ENCODE measurements around the gene SPINT1.

Gene SPINT1

DNA sequence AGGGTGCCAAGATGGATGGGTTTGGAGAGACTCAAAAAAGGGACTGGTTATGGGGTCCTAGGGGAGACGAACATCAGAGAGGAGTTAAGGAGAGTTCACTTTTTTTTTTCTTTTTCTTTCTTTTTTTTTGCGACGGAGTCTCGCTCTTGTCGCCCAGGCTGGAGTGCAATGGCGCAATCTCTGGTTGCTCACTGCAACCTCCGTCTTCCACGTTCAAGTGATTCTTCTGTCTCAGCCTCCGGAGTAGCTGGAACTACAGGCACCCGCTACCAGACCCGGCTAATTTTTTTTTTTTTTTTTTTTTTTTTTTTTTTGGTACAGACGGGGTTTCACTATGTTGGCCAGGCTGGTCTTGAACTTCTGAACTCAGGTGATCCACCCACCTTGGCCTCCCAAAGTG is 1.2 kb downstream of the SPINT1 start:
- peaks cover 2% of the 10 kb centered on the region for H3K36me3 Mint-ChIP-seq (ENCODE audit: low read depth)
- peaks cover 31% of the 10 kb centered on the region for H3K4me1 Mint-ChIP-seq (ENCODE audit: low read depth)
- H3K9me3 Mint-ChIP-seq, result no peaks in the 10 kb centered on the region
- peak overlapping the region; percentile 81 for H3K4me3 Mint-ChIP-seq
- no peak overlapping the region for H3K27ac Mint-ChIP-seq
- H3K27me3 Mint-ChIP-seq (ENCODE audit: low read depth), result peaks cover 30% of the 10 kb centered on the region

DNA sequence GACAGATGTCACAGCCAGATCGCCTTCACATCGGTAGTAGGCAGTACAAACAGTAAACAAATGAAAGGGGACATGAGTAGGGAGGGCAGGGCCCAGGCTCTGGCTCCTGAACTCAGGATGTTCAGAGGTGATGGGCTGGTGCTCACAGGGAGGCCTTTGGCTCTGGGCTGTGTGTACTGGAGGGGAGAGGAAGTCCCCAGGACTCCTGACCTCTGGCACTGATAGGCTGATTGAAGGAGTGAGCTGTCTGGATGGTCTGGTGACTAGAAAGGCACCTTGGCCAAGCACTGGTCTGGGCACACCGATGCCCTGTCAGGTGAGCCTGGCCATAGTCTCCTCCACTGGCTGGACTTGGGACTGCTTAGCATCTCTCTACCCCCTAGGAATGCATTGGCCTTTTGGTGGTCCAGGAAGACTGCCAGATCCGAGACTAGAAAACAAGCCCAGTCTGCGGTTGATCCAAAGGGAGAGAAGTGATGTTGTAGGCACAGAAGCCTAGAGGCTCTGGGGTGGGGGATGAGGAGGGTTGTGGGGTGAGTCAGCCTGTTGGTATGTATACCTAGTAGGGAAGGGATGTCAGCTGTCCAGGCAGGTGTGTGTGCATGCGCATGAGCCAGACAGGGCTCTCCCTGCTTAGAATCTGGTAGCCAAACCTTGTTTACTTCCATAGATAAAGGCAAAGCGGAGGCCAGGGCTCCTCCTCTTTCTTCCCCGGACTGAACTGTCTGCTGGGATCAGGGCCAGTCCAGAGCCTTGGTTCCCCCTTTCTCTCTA is 1.9 kb downstream of the SPINT1 start:
- Mint-ChIP-seq H3K4me3 (peak overlapping the region; percentile 42), H3K9me3 (no peaks in the 10 kb centered on the region), H3K4me1 (ENCODE audit: low read depth) (peaks cover 31% of the 10 kb centered on the region), H3K27me3 (ENCODE audit: low read depth) (peaks cover 30% of the 10 kb centered on the region), H3K27ac (no peak overlapping the region), H3K36me3 (ENCODE audit: low read depth) (peaks cover 2% of the 10 kb centered on the region)

DNA sequence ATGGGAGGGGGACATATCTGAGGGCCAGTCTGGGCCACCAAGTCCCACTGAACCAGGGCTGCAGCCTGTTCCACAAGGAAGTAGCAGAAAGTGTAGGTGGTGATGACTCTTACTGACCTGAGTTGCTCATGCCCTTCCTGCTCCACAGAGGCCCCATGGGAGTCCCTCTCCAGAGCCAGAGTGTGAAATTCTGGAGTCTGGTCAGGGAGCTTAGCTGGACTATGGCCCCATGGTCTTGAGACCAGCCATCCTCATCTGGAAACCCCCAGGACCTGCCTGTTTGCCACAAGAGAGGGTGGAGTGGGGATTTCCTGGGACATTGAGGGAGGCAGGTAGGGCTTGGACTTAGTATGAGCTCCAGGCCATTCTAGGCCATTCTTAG is 3.0 kb downstream of the SPINT1 start:
- H3K36me3 Mint-ChIP-seq (ENCODE audit: low read depth), result peaks cover 2% of the 10 kb centered on the region
- H3K4me1 Mint-ChIP-seq (ENCODE audit: low read depth), result peaks cover 31% of the 10 kb centered on the region
- peak overlapping the region; percentile 0 for H3K27ac Mint-ChIP-seq
- H3K9me3 Mint-ChIP-seq, result no peaks in the 10 kb centered on the region
- peaks cover 20% of the 10 kb centered on the region for H3K27me3 Mint-ChIP-seq (ENCODE audit: low read depth)
- H3K4me3 Mint-ChIP-seq, result no peak overlapping the region

DNA sequence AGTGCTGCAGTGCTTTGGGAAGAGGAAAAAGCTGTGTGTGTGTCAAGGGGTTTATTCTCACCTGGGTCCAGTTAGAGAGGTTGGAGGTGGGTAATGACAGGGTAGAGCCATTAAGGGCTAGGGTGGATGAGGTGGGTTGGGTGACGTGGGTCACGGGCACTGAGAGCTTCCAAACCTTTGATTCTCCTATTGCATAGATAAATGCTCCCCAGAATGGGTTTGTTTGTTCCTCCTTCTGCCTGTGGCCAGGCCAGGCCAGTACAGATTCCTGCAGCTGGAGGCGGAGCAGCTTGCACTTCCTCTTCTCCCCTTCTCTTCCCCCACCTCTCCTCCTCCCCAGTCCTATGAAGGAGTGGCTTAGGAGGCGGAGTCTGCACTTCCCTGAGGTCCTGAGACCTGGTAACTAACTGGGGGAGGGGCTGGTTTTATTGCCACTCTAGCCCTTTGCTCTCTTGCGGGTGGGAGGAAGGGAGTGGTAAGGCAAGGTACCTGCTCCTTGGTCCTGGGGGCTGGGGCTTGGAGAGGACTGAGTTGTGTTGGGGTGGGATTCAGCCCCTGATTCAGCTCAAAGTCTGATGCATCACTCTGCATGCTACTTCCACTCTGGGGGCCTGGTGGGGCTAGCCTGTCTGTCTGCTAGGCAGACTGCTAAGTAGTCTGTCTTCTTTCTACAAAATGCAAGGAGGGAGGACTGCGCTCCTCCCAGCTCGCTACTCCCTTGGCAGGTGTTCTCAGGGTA is 3.5 kb downstream of the SPINT1 start:
- Mint-ChIP-seq H3K27me3 (ENCODE audit: low read depth) (peaks cover 15% of the 10 kb centered on the region), H3K36me3 (ENCODE audit: low read depth) (peaks cover 2% of the 10 kb centered on the region), H3K27ac (peak overlapping the region; percentile 0), H3K4me3 (no peak overlapping the region), H3K4me1 (ENCODE audit: low read depth) (peaks cover 31% of the 10 kb centered on the region), H3K9me3 (no peaks in the 10 kb centered on the region)

DNA sequence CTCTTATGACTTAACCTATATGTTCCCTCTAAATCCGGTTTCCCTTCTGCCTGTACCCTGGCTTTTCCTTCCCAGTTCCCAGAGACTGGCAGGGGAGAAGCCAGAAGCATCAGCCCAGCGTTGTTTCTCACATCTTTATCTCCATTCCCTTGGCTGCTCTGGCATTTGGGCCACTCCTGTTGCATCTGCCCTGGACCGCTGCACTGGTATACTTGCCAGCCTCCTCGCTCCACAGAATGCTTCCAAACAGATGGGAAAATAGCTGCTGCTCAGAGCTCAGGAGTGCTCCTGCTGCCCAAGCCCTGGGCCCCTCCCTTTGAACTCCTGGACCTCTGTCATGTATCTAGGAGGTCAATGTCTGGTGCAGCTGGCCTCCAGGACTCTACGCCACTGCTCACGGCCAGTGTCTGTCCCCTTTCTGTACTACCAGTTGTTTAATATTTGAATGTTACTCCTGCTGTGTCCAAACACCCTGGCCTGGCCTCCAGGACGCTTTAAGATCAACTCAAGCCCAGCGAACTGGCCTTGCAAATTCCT is 6.8 kb downstream of the SPINT1 start:
- H3K4me1 Mint-ChIP-seq (ENCODE audit: low read depth), result peaks cover 20% of the 10 kb centered on the region
- H3K9me3 Mint-ChIP-seq, result no peaks in the 10 kb centered on the region
- H3K27ac Mint-ChIP-seq, result no peak overlapping the region
- no peak overlapping the region for H3K4me3 Mint-ChIP-seq
- H3K36me3 Mint-ChIP-seq (ENCODE audit: low read depth), result no peaks in the 10 kb centered on the region
- H3K27me3 Mint-ChIP-seq (ENCODE audit: low read depth), result peaks cover 3% of the 10 kb centered on the region

DNA sequence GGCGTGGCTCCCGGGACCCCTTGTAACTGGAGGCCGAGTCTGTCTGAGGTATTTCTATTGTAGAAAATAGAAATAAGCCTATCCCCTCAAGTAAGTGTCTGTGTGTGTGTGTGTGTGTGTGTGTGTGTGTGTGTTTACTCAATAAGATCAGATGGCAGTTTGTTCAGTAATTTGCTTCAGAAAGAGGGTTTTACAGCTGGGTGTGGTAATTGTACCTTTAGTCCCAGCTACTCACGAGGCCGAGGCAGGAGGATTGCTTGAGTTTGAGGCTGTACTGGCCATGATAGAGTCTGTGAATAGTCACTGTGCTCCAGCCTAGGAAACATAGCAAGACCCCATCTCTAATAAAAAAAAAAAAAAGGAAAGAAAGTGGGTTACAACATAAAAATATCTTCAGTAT is 8.7 kb downstream of the SPINT1 start:
- Mint-ChIP-seq H3K9me3 (no peaks in the 10 kb centered on the region), H3K27ac (no peak overlapping the region), H3K36me3 (ENCODE audit: low read depth) (no peaks in the 10 kb centered on the region), H3K4me3 (no peak overlapping the region), H3K27me3 (ENCODE audit: low read depth) (peaks cover 3% of the 10 kb centered on the region), H3K4me1 (ENCODE audit: low read depth) (peaks cover 9% of the 10 kb centered on the region)

DNA sequence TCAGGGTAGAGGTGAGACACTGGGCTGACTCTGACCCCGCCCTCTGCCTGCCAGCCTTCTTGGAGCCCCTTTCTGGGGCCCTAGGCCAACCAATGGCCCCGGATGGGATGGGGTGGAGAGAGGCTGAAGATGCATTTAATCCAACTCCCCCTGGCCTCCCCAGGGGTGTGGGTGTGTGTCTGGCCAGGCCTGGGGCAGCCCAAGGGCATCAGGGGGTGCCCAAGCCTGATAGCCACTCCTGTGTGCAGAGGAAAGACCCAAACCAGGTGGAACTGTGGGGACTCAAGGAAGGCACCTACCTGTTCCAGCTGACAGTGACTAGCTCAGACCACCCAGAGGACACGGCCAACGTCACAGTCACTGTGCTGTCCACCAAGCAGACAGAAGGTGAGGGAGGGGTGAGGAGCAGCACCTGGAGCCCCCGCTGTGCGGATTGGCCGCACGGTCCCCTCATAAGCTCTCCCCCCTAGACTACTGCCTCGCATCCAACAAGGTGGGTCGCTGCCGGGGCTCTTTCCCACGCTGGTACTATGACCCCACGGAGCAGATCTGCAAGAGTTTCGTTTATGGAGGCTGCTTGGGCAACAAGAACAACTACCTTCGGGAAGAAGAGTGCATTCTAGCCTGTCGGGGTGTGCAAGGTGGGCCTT is 9.5 kb downstream of the SPINT1 start:
- peaks cover 3% of the 10 kb centered on the region for H3K27me3 Mint-ChIP-seq (ENCODE audit: low read depth)
- no peaks in the 10 kb centered on the region for H3K36me3 Mint-ChIP-seq (ENCODE audit: low read depth)
- no peaks in the 10 kb centered on the region for H3K9me3 Mint-ChIP-seq
- no peak overlapping the region for H3K4me3 Mint-ChIP-seq
- no peak overlapping the region for H3K27ac Mint-ChIP-seq
- H3K4me1 Mint-ChIP-seq (ENCODE audit: low read depth), result peaks cover 10% of the 10 kb centered on the region

DNA sequence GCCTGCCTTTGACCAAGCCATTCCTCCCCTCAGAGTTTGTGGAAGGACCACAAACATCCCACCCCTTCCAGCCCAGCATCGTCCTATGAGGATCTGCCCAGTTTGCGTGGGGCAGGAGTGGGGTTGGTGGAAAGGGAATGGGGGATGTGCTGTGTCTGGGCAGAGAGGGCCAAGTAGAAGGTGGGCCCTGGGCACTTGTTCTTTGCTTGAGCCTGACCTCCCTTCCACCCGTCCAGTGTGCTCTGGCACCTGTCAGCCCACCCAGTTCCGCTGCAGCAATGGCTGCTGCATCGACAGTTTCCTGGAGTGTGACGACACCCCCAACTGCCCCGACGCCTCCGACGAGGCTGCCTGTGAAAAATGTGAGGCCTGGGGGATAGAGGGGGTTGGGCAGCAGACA is 10.3 kb downstream of the SPINT1 start:
- no peak overlapping the region for H3K4me3 Mint-ChIP-seq
- H3K9me3 Mint-ChIP-seq, result no peaks in the 10 kb centered on the region
- H3K27me3 Mint-ChIP-seq (ENCODE audit: low read depth), result peaks cover 3% of the 10 kb centered on the region

DNA sequence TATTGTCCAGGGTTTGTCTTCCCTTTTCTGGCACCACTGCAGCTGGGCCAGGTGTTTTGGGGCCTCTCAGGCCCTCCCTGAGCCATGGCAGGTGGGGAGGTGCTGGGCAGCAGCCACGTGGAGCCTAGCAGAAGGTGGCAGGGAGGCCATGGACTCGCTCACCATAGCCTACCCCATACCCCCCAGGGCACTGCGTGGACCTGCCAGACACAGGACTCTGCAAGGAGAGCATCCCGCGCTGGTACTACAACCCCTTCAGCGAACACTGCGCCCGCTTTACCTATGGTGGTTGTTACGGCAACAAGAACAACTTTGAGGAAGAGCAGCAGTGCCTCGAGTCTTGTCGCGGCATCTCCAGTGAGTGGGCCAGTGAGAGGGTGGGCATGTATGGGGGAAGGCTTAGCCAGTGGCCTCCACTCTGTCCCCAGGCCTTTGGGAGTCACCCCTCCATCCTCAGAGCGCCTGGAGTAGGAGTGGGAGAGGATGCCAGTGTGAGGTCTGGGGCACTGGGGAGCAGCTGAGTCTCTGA is 11.9 kb downstream of the SPINT1 start:
- H3K4me1 Mint-ChIP-seq (ENCODE audit: low read depth), result peaks cover 17% of the 10 kb centered on the region
- H3K27me3 Mint-ChIP-seq (ENCODE audit: low read depth), result peaks cover 2% of the 10 kb centered on the region
- H3K4me3 Mint-ChIP-seq, result no peak overlapping the region
- H3K9me3 Mint-ChIP-seq, result no peaks in the 10 kb centered on the region
- H3K36me3 Mint-ChIP-seq (ENCODE audit: low read depth), result no peaks in the 10 kb centered on the region
- H3K27ac Mint-ChIP-seq, result no peak overlapping the region

More for the DNA sequence above, 10.3 kb downstream of the SPINT1 start:
- no peaks in the 10 kb centered on the region for H3K36me3 Mint-ChIP-seq (ENCODE audit: low read depth)
- peaks cover 13% of the 10 kb centered on the region for H3K4me1 Mint-ChIP-seq (ENCODE audit: low read depth)
- no peak overlapping the region for H3K27ac Mint-ChIP-seq

DNA sequence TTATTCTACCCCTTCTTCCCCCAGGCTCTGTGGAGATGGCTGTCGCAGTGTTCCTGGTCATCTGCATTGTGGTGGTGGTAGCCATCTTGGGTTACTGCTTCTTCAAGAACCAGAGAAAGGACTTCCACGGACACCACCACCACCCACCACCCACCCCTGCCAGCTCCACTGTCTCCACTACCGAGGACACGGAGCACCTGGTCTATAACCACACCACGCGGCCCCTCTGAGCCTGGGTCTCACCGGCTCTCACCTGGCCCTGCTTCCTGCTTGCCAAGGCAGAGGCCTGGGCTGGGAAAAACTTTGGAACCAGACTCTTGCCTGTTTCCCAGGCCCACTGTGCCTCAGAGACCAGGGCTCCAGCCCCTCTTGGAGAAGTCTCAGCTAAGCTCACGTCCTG is 12.9 kb downstream of the SPINT1 start:
- H3K4me3 Mint-ChIP-seq, result no peak overlapping the region
- no peak overlapping the region for H3K27ac Mint-ChIP-seq
- H3K4me1 Mint-ChIP-seq (ENCODE audit: low read depth), result peaks cover 17% of the 10 kb centered on the region
- no peaks in the 10 kb centered on the region for H3K36me3 Mint-ChIP-seq (ENCODE audit: low read depth)
- H3K27me3 Mint-ChIP-seq (ENCODE audit: low read depth), result peaks cover 5% of the 10 kb centered on the region
- no peaks in the 10 kb centered on the region for H3K9me3 Mint-ChIP-seq

DNA sequence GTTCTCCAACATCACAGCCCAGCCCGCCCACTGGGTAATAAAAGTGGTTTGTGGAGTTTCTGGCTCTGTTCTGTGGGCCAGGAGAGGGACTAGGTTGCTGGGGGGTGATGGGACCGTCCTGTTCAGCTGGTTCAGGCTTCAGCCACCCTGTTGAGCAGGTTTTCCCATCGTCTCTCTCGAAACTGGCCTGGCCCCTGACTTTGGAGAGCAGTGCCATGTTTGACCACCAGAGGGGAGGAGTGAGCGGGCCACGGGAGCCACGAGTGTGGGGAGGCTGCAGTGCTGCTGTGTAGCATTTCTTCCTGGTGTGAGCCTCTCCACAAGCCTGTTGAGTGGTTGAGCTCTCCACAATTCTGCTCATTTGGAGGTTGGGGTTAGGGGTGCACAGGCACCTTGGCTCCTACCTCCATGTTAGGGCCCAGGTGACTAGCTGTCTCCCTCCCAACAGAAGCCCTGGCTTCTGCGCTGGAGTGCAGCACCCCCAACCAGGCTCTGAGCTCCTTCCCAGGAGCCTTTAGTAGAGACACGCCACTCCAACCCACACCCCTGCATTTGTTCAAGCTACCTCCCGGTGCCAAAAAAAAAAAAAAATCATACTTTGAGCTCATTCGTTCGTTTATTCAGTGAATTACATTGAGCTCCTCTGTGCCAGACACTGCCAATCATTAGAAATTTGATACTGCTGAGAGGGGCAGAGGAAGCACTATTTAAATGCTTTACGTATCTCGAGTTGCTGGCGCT is 13.9 kb downstream of the SPINT1 start:
- H3K27ac Mint-ChIP-seq, result no peak overlapping the region
- peaks cover 17% of the 10 kb centered on the region for H3K4me1 Mint-ChIP-seq (ENCODE audit: low read depth)

DNA sequence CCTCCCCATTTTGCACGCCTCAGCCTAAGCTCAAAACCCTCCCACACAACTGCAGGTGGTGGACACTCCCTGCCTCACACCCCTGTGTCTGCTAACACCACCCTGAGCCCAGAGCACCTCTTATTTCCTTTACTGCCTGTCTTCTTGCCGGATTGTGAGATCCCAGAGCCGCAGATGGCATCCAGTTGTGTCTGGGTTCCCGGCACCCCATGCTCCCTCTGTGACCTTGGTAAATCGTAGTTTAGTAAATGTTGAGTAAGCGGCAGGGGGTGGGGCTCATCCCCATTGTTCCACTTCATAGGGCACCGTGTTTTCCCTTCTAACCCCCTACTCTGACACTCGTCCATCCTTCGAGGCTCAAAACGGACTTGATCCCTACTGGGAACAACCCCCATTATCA is 14.9 kb downstream of the SPINT1 start:
- H3K36me3 Mint-ChIP-seq (ENCODE audit: low read depth), result no peaks in the 10 kb centered on the region
- H3K27me3 Mint-ChIP-seq (ENCODE audit: low read depth), result peaks cover 10% of the 10 kb centered on the region
- no peaks in the 10 kb centered on the region for H3K9me3 Mint-ChIP-seq
- no peak overlapping the region for H3K27ac Mint-ChIP-seq
- peaks cover 17% of the 10 kb centered on the region for H3K4me1 Mint-ChIP-seq (ENCODE audit: low read depth)
- no peak overlapping the region for H3K4me3 Mint-ChIP-seq

More for the DNA sequence above, 13.9 kb downstream of the SPINT1 start:
- no peaks in the 10 kb centered on the region for H3K36me3 Mint-ChIP-seq (ENCODE audit: low read depth)
- H3K9me3 Mint-ChIP-seq, result no peaks in the 10 kb centered on the region
- H3K4me3 Mint-ChIP-seq, result no peak overlapping the region
- H3K27me3 Mint-ChIP-seq (ENCODE audit: low read depth), result peaks cover 7% of the 10 kb centered on the region

DNA sequence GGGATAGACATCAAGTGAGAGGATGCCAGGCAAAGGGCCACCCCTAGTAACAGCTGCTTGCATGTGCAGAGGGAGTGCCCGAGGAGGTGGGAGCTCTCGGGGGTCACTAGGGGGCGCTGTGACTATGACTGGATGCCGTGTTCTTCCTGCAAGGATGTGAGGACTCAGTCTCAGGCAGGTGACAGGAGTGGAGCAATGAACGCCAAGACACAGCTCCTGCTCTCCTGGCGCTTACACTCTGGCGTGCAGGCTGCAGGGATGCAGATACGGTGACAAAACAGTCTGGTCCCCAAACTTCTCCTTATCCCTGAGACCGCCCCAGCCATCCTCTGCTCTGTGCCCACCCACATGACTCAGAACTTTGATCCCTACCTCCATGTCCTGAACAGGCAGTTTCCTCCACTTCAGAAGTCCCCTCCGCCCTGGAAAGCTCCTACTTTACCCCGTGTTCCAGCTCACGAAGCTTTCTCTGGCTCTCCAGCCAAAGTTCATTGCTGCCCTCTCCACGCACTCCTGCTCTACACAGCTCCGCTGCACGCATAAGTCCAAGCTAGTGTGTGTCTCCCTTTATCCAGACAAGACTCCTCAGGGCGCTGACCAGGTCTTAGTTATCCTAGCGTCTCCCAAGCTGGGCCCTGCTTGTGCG is 15.5 kb downstream of the SPINT1 start:
- H3K27ac Mint-ChIP-seq, result peak overlapping the region; percentile 50
- H3K9me3 Mint-ChIP-seq, result no peaks in the 10 kb centered on the region
- H3K27me3 Mint-ChIP-seq (ENCODE audit: low read depth), result peaks cover 10% of the 10 kb centered on the region
- H3K4me1 Mint-ChIP-seq (ENCODE audit: low read depth), result peaks cover 17% of the 10 kb centered on the region
- no peak overlapping the region for H3K4me3 Mint-ChIP-seq
- no peaks in the 10 kb centered on the region for H3K36me3 Mint-ChIP-seq (ENCODE audit: low read depth)

Measured in T-helper 1 cell treated with Interleukin-12 subunit alpha and Interleukin-12 subunit beta and Interleukin-4 antibody, amounts not matched to agents 30 μg/mL and 1 μg/mL, for 36 hours (primary cell).